ENCODE results near the gene FAAP20.

FAAP20 gene

GRCh38 chr1:2232255-2232915, 37.8 kb upstream of the FAAP20 start:
- POLR2A ChIA-PET: interaction anchor here (0.6 to 1.0 kb wide), 3 partner anchors 37 to 81 kb away, joined by 3 to 5 read pairs (median 3); no protein-coding TSS in a partner anchor
- CTCF ChIA-PET: interaction anchor here (0.5 to 0.8 kb wide), 2 partner anchors 37 to 954 kb away, joined by 3 read pairs; no protein-coding TSS in a partner anchor
- H3K27ac ChIP-seq (ENCODE audit: extremely low read depth, low read depth, low read length): no peak overlapping the region
- peak overlapping the region; percentile 78 for H3K4me3 ChIP-seq (ENCODE audit: low read depth, low read length)
- peaks cover 22% of the 10 kb centered on the region for H3K4me1 ChIP-seq (ENCODE audit: control insufficient read depth, insufficient read depth, low read length)
- no peaks in the 10 kb centered on the region for H3K9me3 ChIP-seq (ENCODE audit: control insufficient read depth, insufficient read depth, low read depth, low read length)
- TF ChIP-seq MZF1 (tag by site-specific recombination; IDR thresholded peaks at IDR 0.05; ENCODE audit: borderline replicate concordance): no peak
- peak; percentile 6; the same call in 1 of the 2 replicates for TF ChIP-seq OSR2 (tag by site-specific recombination; IDR thresholded peaks at IDR 0.05)
- no peak for TF ChIP-seq HOXD13 (CRISPR knock-in tag; IDR thresholded peaks at IDR 0.05; ENCODE audit: borderline replicate concordance)
- no peak for TF ChIP-seq PRDM4 (tag by site-specific recombination; IDR thresholded peaks at IDR 0.05)
- peak; percentile 83 for TF ChIP-seq ZFHX2 (tag by site-specific recombination; conservative IDR thresholded peaks at IDR 0.05)
- no peak for TF ChIP-seq MYNN (tag by site-specific recombination; IDR thresholded peaks at IDR 0.05; ENCODE audit: borderline replicate concordance)
- no peak for TF ChIP-seq ZBTB10 (tag by site-specific recombination; IDR thresholded peaks at IDR 0.05)
- no peak for TF ChIP-seq ZNF302 (tag by site-specific recombination; IDR thresholded peaks at IDR 0.05; ENCODE audit: low read depth)
- TF ChIP-seq ZNF501 (tag by site-specific recombination; IDR thresholded peaks at IDR 0.05): no peak
- no peak for TF ChIP-seq CTCF (tag by site-specific recombination; IDR thresholded peaks at IDR 0.05)
- TF ChIP-seq ZNF211 (tag by site-specific recombination; IDR thresholded peaks at IDR 0.05; ENCODE audit: low read depth): no peak
- TF ChIP-seq EGR2 (tag by site-specific recombination; IDR thresholded peaks at IDR 0.05; ENCODE audit: low read depth): peak; percentile 74
- TF ChIP-seq ZNF146 (tag by site-specific recombination; IDR thresholded peaks at IDR 0.05): 0 out of 2 replicates have a peak, but pooled peaks have one; percentile 3
- TF ChIP-seq ZNF548 (tag by site-specific recombination; IDR thresholded peaks at IDR 0.05): no peak
- no peak for TF ChIP-seq KLF17 (tag by site-specific recombination; IDR thresholded peaks at IDR 0.05)
- TF ChIP-seq ZNF26 (tag by site-specific recombination; IDR thresholded peaks at IDR 0.05): no peak
- no peak for TF ChIP-seq SETDB1 (IDR thresholded peaks at IDR 0.05; ENCODE audit: insufficient read length, low read length)
- 0 out of 2 replicates have a peak, but pooled peaks have one; percentile 3 for TF ChIP-seq ZBTB8A (tag by site-specific recombination; IDR thresholded peaks at IDR 0.05)
- 0 out of 2 replicates have a peak, but pooled peaks have one; percentile 33 for TF ChIP-seq TCF7L2 (IDR thresholded peaks at IDR 0.05; ENCODE audit: borderline replicate concordance, low read depth, low read length)
- no peak for TF ChIP-seq ZNF621 (tag by site-specific recombination; IDR thresholded peaks at IDR 0.05)
- TF ChIP-seq FEZF1 (tag by site-specific recombination; IDR thresholded peaks at IDR 0.05): no peak
- no peak for TF ChIP-seq SP7 (tag by site-specific recombination; IDR thresholded peaks at IDR 0.05)
- peaks cover 0 to 36% of the 10 kb centered on the region in 2 experiments; a peak in 1 of 3 replicates for H3K36me3 ChIP-seq (ENCODE audit: control insufficient read depth in 2 of 2, insufficient read depth in 1 of 2, low read length in 2 of 2)
